Testis (tissue), 3 donors: ENCODE results near the gene CDH6. TPM values are rescaled to one million over a fixed set of nuclear protein-coding genes. Genes with fewer than 3 reads are reported as not detected.

Source experiments
- DNase-seq: peaks from one replicate; pipeline ENCODE4 v3.0.0-alpha.2; 2019
- H3K27ac ChIP-seq, 2 donors: fragments of 200-600 bp; sonication (generic); one replicate each; pipeline ENCODE4 v1.5.1; 2019
- H3K27me3 ChIP-seq: fragments of 200-600 bp; sonication (generic); one replicate; pipeline ENCODE4 v1.5.1; 2019
- H3K36me3 ChIP-seq: fragments of 200-600 bp; sonication (generic); one replicate; pipeline ENCODE4 v1.5.1; 2017; ENCODE audit warnings: low read depth; ENCODE audit errors: missing control alignments
- H3K4me1 ChIP-seq: fragments of 200-600 bp; sonication (generic); one replicate; pipeline ENCODE4 v1.5.1; 2019
- H3K4me3 ChIP-seq, 2 donors: fragments of 200-600 bp; sonication (generic); one replicate each; pipeline ENCODE4 v1.5.1; 2017 to 2019
- H3K9me3 ChIP-seq: fragments of 200-600 bp; sonication (generic); one replicate; pipeline ENCODE4 v1.5.1; 2017
- CTCF ChIP-seq, 3 experiments: fragments of 450-650 bp in 2 of 3; fragments of 200-600 bp in 1 of 3; sonication (generic) in 1 of 3; IDR thresholded peaks; one replicate each; pipeline ENCODE4 v1.5.1; 2016 to 2019; ENCODE audit warnings: antibody characterized with exemption in 3 of 3, mild to moderate bottlenecking in 2 of 3, moderate library complexity in 1 of 3
- POLR2A ChIP-seq: fragments of 450-650 bp; IDR thresholded peaks from one replicate; pipeline ENCODE4 v1.6.1; 2017; ENCODE audit warnings: antibody characterized with exemption, mild to moderate bottlenecking, moderate library complexity
- WGBS, 2 donors: methylation state at CpG; one replicate each; pipeline ENCODE4 v1.1.5; 2018; 5-methylcytosine and 5-hydroxymethylcytosine counted together
- intact Hi-C: fragments of 100-400 bp; cut with DNase I; formaldehyde crosslinking; loops from one replicate; pipeline ENCODE4 v1.15.1; 2023; ENCODE audit warnings: low total_unique reads
- polyA plus RNA-seq: library from polyadenylated mRNA; stranded (reverse); fragments of 350-450 nt; fragmentation: Illumina TruSeq; extraction: RNeasy Lipid Tissue Mini Kit (QIAGEN cat#74804); gene quantifications from one replicate; pipeline ENCODE4 v1.2.3, GENCODE V29; 2014; ENCODE audit warnings: low read depth, low replicate concordance; ENCODE audit not compliant: insufficient read depth
- total RNA-seq, 2 donors: library from RNA; depleted of rRNA; stranded (reverse); fragments of >200 nt; gene quantifications; one replicate each; pipeline ENCODE4 v1.2.3, GENCODE V29; 2016

Gene CDH6
- total and polyA plus RNA-seq, 3 donors from 2014 or later: 0.68 to 3.6 (median 0.87) TPM

- WGBS, 2 donors: 74 to 85% methylated on average over 1 of the region's 1 CpG
Measured at GRCh38 chr5:31362529-31362900, 169.0 kb downstream of the CDH6 start.

GRCh38 chr5:31362931-31363568 is 169.6 kb downstream of the CDH6 start:
- no peaks in the 10 kb centered on the region for H3K36me3 ChIP-seq
- 75 to 78% methylated on average over 3 of the region's 3 CpGs for WGBS, 2 donors
- H3K4me1 ChIP-seq: no peaks in the 10 kb centered on the region
- no peaks in the 10 kb centered on the region for H3K9me3 ChIP-seq
- no peak for DNase-seq
- intact Hi-C loops: no loop called here
- no peak for TF ChIP-seq POLR2A
- no peak for TF ChIP-seq CTCF (IDR thresholded peaks at IDR 0.05)
- H3K27ac ChIP-seq: no peak overlapping the region
- no peak overlapping the region for H3K4me3 ChIP-seq
- no peaks in the 10 kb centered on the region for H3K27me3 ChIP-seq

More at GRCh38 chr5:31362529-31362900, 169.0 kb downstream of the CDH6 start:
- no peak overlapping the region for H3K4me3 ChIP-seq
- no peaks in the 10 kb centered on the region for H3K36me3 ChIP-seq
- TF ChIP-seq CTCF (IDR thresholded peaks at IDR 0.05) (no peak), POLR2A (no peak)
- H3K27ac ChIP-seq: no peak overlapping the region
- no peak for DNase-seq
- intact Hi-C loops: no loop called here
- no peaks in the 10 kb centered on the region for H3K4me1 ChIP-seq
- no peaks in the 10 kb centered on the region for H3K27me3 ChIP-seq
- no peaks in the 10 kb centered on the region for H3K9me3 ChIP-seq

GRCh38 chr5:31364881-31365636 is 171.6 kb downstream of the CDH6 start:
- no peaks in the 10 kb centered on the region for H3K27me3 ChIP-seq
- H3K27ac ChIP-seq: no peak overlapping the region
- intact Hi-C loops: no loop called here
- DNase-seq: no peak
- no peaks in the 10 kb centered on the region for H3K36me3 ChIP-seq
- H3K4me3 ChIP-seq: no peak overlapping the region
- TF ChIP-seq CTCF (IDR thresholded peaks at IDR 0.05) (no peak), POLR2A (no peak)
- 86 to 88% methylated on average over 2 of the region's 2 CpGs for WGBS, 2 donors
- H3K9me3 ChIP-seq: no peaks in the 10 kb centered on the region
- H3K4me1 ChIP-seq: no peaks in the 10 kb centered on the region

- intact Hi-C loops: no loop called here
- H3K9me3 ChIP-seq: no peaks in the 10 kb centered on the region
- DNase-seq: no peak
- no peaks in the 10 kb centered on the region for H3K36me3 ChIP-seq
- H3K27ac ChIP-seq: no peak overlapping the region
- no peak overlapping the region for H3K4me3 ChIP-seq
- TF ChIP-seq CTCF (IDR thresholded peaks at IDR 0.05) (no peak), POLR2A (no peak)
- H3K27me3 ChIP-seq: no peaks in the 10 kb centered on the region
- 95 to 97% methylated on average over 3 of the region's 3 CpGs for WGBS, 2 donors
- no peaks in the 10 kb centered on the region for H3K4me1 ChIP-seq
Measured at GRCh38 chr5:31365776-31366175, 172.3 kb downstream of the CDH6 start.
